HL-60 (cell line): Measurements from ENCODE around the gene PNN.

Experiments used
- CTCF ChIP-seq: IDR thresholded peaks from one replicate; pipeline ENCODE4 v1.5.1; 2011; ENCODE audit warnings: low read length, control low read depth, inconsistent platforms; ENCODE audit not compliant: insufficient read depth
- POLR2AphosphoS5 ChIP-seq: IDR thresholded peaks from 2 replicates; pipeline ENCODE4 v1.6.1; 2012; ENCODE audit warnings: low read depth
- REST ChIP-seq: IDR thresholded peaks from 2 replicates; pipeline ENCODE4 v1.6.1; 2012; ENCODE audit warnings: low read depth; ENCODE audit not compliant: insufficient replicate concordance

- TF ChIP-seq CTCF = no peak
- TF ChIP-seq POLR2AphosphoS5 = no peak; the same call in 1 of the 2 replicates
- TF ChIP-seq REST = no peak
Observed at GRCh38 chr14:39182770-39183684, 8.0 kb downstream of the PNN start.
